Gastroesophageal sphincter (tissue), 4 donors: Measurements from ENCODE around the gene TM9SF1. TPM values are rescaled to one million over a fixed set of nuclear protein-coding genes. Genes with fewer than 3 reads are reported as not detected.
"Not testable (repeated sequence)": the region's sequence is repeated elsewhere in the genome, so short reads cannot be mapped to it uniquely, and the experiment has no call there.

Source experiments
- ATAC-seq: fragments of 150-250 bp; one replicate; pipeline ENCODE4 v1.9.1; 2016; ENCODE audit warnings: mild to moderate bottlenecking, moderate library complexity
- H3K27ac ChIP-seq, 4 donors: fragments of 200-600 bp; sonication (generic) in 3 of 4; 1 replicate in 3 of 4; 2 replicates in 1 of 4; pipeline ENCODE4 v1.5.1; 2016 to 2019
- H3K27me3 ChIP-seq: fragments of 200-600 bp; sonication (generic); one replicate; pipeline ENCODE4 v1.5.1; 2019
- H3K36me3 ChIP-seq, 2 donors: fragments of 200-600 bp; sonication (generic); one replicate each; pipeline ENCODE4 v1.5.1; 2019; ENCODE audit warnings: control low read depth in 1 of 2
- H3K4me1 ChIP-seq, 3 donors: fragments of 200-600 bp; sonication (generic); 1 replicate in 2 of 3; 2 replicates in 1 of 3; pipeline ENCODE4 v1.5.1; 2016 to 2019; ENCODE audit warnings: control low read depth in 2 of 3
- H3K4me3 ChIP-seq, 2 donors: fragments of 200-600 bp; sonication (generic); one replicate each; pipeline ENCODE4 v1.5.1; 2019; ENCODE audit warnings: mild to moderate bottlenecking in 1 of 2, moderate library complexity in 1 of 2
- H3K9me3 ChIP-seq, 3 donors: fragments of 200-600 bp; sonication (generic); one replicate each; pipeline ENCODE4 v1.5.1; 2017 to 2019; ENCODE audit warnings: control low read depth in 2 of 3
- EP300 ChIP-seq: sonication (generic); formaldehyde crosslinking; IDR thresholded peaks from one replicate; pipeline ENCODE4 v1.6.1; 2017; ENCODE audit warnings: antibody characterized with exemption, mild to moderate bottlenecking
- POLR2A ChIP-seq, 2 donors: fragments of 450-650 bp; IDR thresholded peaks; one replicate each; pipeline ENCODE4 v1.6.1; 2017; ENCODE audit warnings: antibody characterized with exemption in 2 of 2, mild to moderate bottlenecking in 2 of 2, moderate library complexity in 1 of 2
- POLR2AphosphoS5 ChIP-seq: sonication (generic); formaldehyde crosslinking; IDR thresholded peaks from one replicate; pipeline ENCODE4 v1.6.1; 2017; ENCODE audit warnings: antibody characterized with exemption
- WGBS, 2 donors: methylation state at CpG; one replicate each; pipeline ENCODE4 v1.1.5; 2018; ENCODE audit warnings: low coverage in 1 of 2; 5-methylcytosine and 5-hydroxymethylcytosine counted together
- total RNA-seq, 4 donors: library from RNA; depleted of rRNA; stranded (reverse); fragments of >200 nt; gene quantifications; one replicate each; pipeline ENCODE4 v1.1.0, GENCODE V29; 2016
- TF ChIP-seq, protein P1 (sequence below), 4 experiments: fragments of 200-600 bp in 2 of 4; fragments of 450-650 bp in 2 of 4; sonication (generic) in 1 of 4; IDR thresholded peaks; one replicate each; pipeline ENCODE4 v1.5.1; 2017 to 2019; ENCODE audit warnings: antibody characterized with exemption in 4 of 4, mild to moderate bottlenecking in 2 of 4, moderate library complexity in 2 of 4

TM9SF1 gene
- total RNA-seq, 4 donors from 2014 or later = 34.7 to 53.3 (median 45.0) TPM

DNA sequence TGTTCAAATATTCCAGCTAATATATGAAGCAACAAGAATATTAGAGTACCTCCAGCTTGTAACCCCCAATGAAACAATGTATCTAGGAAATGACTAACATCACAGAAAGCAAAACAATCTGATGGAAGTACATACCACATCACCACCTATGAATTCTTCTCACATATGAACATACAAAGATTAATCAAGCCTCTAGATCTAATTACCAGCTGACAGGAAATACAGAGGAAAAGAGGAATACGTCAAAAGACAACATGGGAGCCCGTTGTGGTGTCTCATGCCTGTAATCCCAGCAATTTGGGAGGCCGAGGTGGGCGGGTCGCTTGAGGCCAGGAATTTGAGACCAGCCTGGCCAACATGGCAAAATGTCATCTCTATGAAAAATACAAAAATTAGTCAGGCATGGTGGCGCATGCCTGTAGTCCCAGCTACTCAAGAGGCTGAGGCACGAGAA lies 29.4 kb upstream of the TM9SF1 start:
- Histone ChIP-seq H3K4me1 (peaks cover 0 to 9% (median 0%) of the 10 kb centered on the region in 3 donors), H3K36me3 (peaks cover 0 to 26% of the 10 kb centered on the region in 2 donors), H3K9me3 (no peaks in the 10 kb centered on the region), H3K27me3 (no peaks in the 10 kb centered on the region), H3K4me3 (no peak overlapping the region), H3K27ac (peak overlapping the region in 1 of 4 donors; percentile 6)
- TF ChIP-seq POLR2A (IDR thresholded peaks at IDR 0.05) (no peak), EP300 (no peak), POLR2AphosphoS5 (no peak)
- TF ChIP-seq, protein P1, sequence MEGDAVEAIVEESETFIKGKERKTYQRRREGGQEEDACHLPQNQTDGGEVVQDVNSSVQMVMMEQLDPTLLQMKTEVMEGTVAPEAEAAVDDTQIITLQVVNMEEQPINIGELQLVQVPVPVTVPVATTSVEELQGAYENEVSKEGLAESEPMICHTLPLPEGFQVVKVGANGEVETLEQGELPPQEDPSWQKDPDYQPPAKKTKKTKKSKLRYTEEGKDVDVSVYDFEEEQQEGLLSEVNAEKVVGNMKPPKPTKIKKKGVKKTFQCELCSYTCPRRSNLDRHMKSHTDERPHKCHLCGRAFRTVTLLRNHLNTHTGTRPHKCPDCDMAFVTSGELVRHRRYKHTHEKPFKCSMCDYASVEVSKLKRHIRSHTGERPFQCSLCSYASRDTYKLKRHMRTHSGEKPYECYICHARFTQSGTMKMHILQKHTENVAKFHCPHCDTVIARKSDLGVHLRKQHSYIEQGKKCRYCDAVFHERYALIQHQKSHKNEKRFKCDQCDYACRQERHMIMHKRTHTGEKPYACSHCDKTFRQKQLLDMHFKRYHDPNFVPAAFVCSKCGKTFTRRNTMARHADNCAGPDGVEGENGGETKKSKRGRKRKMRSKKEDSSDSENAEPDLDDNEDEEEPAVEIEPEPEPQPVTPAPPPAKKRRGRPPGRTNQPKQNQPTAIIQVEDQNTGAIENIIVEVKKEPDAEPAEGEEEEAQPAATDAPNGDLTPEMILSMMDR (IDR thresholded peaks at IDR 0.05) = no peak
- 77 to 85% methylated on average over 5 to 6 of the region's 7 CpGs for WGBS, 2 donors
- no peak for ATAC-seq

DNA sequence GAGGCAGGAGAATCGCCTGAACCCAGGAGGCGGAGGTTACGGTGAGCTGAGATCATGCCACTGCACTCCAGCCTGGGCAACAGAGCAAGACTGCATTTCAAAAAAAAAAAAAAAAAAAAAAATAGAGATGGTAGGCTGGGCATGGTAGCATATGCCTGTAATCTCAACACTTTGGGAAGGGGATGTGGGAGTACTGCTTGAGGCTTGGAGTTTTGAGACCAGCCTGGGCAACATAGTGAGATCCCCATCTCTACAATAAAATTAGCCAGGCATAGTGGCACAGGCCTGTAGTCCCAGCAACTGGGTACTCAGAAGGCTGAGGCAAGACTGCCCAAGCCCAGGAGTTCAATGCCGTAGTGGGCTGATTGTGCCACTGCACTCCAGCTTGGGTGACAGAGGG lies 27.7 kb upstream of the TM9SF1 start:
- 80 to 100% methylated on average over 1 to 3 of the region's 4 CpGs for WGBS, 2 donors
- not testable (repeated sequence) for H3K27me3 ChIP-seq, H3K4me3 ChIP-seq, H3K9me3 ChIP-seq, H3K27ac ChIP-seq, ATAC-seq, H3K4me1 ChIP-seq
- peaks cover 0 to 18% of the 10 kb centered on the region in 2 donors for H3K36me3 ChIP-seq

DNA sequence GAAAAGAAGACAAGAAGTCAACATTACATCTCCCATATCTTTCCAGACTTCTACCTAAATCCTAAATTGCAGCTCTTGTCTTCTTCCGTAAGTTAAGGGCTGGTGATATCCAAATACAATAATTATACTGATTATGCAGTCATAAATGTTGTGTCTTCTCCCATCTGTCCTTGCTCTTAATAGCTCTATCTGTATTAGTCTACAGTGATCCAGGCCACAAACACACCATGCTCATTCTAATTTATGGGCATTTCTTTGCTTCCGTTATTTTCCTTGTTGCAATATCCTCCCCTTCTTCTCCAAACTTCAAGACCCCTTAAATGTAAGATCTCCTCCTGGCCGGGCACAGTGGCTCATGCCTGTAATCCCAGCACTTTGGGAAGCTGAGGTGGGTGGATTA lies 24.3 kb upstream of the TM9SF1 start:
- H3K27ac ChIP-seq = no peak overlapping the region
- peaks cover 0 to 19% (median 8%) of the 10 kb centered on the region in 3 donors for H3K4me1 ChIP-seq
- no peaks in the 10 kb centered on the region for H3K9me3 ChIP-seq
- peaks cover 0 to 11% of the 10 kb centered on the region in 2 donors for H3K36me3 ChIP-seq
- 0 to 54% methylated on average over 1 to 3 of the region's 3 CpGs for WGBS, 2 donors
- ATAC-seq = no peak
- no peaks in the 10 kb centered on the region for H3K27me3 ChIP-seq
- H3K4me3 ChIP-seq = no peak overlapping the region
- TF ChIP-seq POLR2A (IDR thresholded peaks at IDR 0.05) = no peak
- no peak for TF ChIP-seq EP300
- TF ChIP-seq, protein P1 (IDR thresholded peaks at IDR 0.05) = no peak
- TF ChIP-seq POLR2AphosphoS5 = no peak

DNA sequence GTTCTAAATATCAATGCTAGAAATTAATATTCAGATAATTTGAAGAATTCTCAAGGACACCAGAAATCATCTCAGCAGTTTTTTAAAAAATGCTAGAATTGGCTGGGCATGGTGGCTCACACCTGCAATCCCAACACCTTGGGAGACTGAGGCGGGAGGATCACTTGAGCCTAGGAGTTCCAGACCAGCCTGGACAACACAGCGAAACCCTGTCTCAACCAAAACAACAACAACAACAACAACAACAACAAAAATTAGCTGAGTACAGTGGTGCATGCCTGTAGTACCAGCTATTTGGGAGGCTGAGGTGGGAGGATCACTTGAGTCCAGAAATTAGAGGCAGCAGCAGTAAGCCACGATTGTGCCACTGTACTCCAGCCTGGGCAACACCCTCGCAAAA lies 23.8 kb upstream of the TM9SF1 start:
- WGBS, 2 donors = 73 to 100% methylated on average over 2 to 3 of the region's 4 CpGs
- no peak overlapping the region for H3K27ac ChIP-seq
- no peak for ATAC-seq
- no peaks in the 10 kb centered on the region for H3K9me3 ChIP-seq
- peaks cover 0 to 11% of the 10 kb centered on the region in 2 donors for H3K36me3 ChIP-seq
- H3K27me3 ChIP-seq = no peaks in the 10 kb centered on the region
- H3K4me3 ChIP-seq = no peak overlapping the region
- H3K4me1 ChIP-seq = peaks cover 0 to 24% (median 8%) of the 10 kb centered on the region in 3 donors
- TF ChIP-seq EP300 = no peak
- TF ChIP-seq POLR2AphosphoS5 = no peak

DNA sequence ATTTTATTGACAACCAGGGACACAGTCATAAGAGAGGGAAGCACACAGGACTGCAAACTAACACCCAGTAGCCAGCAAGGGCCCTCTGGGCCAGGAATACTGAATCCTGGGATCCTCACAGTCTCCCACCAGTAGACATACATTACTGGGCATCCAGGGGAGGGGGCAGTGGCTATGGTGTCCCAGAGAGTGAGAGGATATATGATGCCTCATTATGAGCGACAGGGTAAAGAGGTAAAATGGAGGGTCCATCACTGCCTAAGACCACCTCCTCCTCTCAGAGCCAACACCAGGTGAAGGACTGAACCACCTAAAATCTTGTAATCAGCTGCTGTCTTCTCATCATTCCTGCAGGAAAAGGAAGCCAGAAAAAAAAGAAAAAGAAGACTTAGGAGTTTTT lies 21.6 kb upstream of the TM9SF1 start:
- WGBS, 2 donors = 88% methylated on average over 1 of the region's 1 CpG; no CpG with 5 or more reads in 1 of the 2 donors
- ATAC-seq, H3K4me3 ChIP-seq, H3K27me3 ChIP-seq, H3K9me3 ChIP-seq: not testable (repeated sequence)
- Histone ChIP-seq H3K36me3 (peaks cover 0 to 11% of the 10 kb centered on the region in 2 donors), H3K4me1 (peaks cover 0 to 40% (median 13%) of the 10 kb centered on the region in 3 donors), H3K27ac (peak overlapping the region in 2 of 4 donors; percentile 92 to 97)

DNA sequence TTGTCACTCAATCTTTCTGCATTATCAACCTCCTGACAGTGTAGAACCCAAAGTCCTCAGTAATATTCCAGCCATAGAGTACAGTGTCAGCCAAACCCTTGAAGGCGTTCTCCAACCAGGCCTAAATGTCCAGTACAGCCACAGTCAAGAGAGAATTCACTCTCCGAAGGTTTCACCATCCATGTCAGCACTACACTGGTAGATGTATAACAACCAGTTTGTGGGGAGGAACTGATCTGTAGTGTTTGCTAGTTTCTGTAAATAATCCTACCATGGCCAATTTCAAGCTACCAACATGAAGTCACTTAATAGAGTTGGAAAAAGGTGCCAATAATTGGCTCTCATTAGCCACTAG lies 21.1 kb upstream of the TM9SF1 start:
- no peaks in the 10 kb centered on the region for H3K27me3 ChIP-seq
- WGBS, 2 donors = 87 to 94% methylated on average over 2 of the region's 2 CpGs
- H3K4me3 ChIP-seq = peak overlapping the region in 1 of 2 donors; percentile 78
- peaks cover 0 to 46% (median 13%) of the 10 kb centered on the region in 3 donors for H3K4me1 ChIP-seq
- peaks cover 0 to 15% of the 10 kb centered on the region in 2 donors for H3K36me3 ChIP-seq
- ATAC-seq = no peak
- no peaks in the 10 kb centered on the region for H3K9me3 ChIP-seq
- TF ChIP-seq POLR2A (IDR thresholded peaks at IDR 0.05) = no peak
- no peak for TF ChIP-seq EP300
- TF ChIP-seq, protein P1 (IDR thresholded peaks at IDR 0.05) = no peak
- TF ChIP-seq POLR2AphosphoS5 = no peak
- H3K27ac ChIP-seq = peak overlapping the region in 3 of 4 donors; percentile 92 to 97 (median 92)
